HL-60 (cell line): ENCODE measurements around the gene AQP12A.

Experiments
- DNase-seq, 2 experiments: peaks; one replicate each; pipeline ENCODE4 v3.0.0-alpha.2; 2010 to 2020; ENCODE audit warnings: low read depth in 1 of 2, low spot score in 1 of 2
- H3K27ac ChIP-seq: fragments of 250-450 bp; sonication (Bioruptor Pico); replicated peaks from 2 replicates; pipeline ENCODE4 v1.5.1; 2020; ENCODE audit warnings: mild to moderate bottlenecking, moderate library complexity
- H3K27me3 ChIP-seq: fragments of 250-450 bp; sonication (Bioruptor Pico); 2 replicates; pipeline ENCODE4 v1.5.1; 2021; ENCODE audit warnings: mild to moderate bottlenecking, moderate library complexity; ENCODE audit not compliant: insufficient read depth, poor library complexity, severe bottlenecking
- H3K4me3 ChIP-seq: replicated peaks from 2 replicates; pipeline ENCODE4 v1.5.1; 2011; ENCODE audit warnings: mild to moderate bottlenecking, control low read depth, low read length; ENCODE audit not compliant: insufficient read depth
- GABPA ChIP-seq: IDR thresholded peaks from 2 replicates; pipeline ENCODE4 v1.6.1; 2012; ENCODE audit warnings: low read depth
- POLR2AphosphoS5 ChIP-seq: IDR thresholded peaks from 2 replicates; pipeline ENCODE4 v1.6.1; 2012; ENCODE audit warnings: low read depth
- SPI1 ChIP-seq: IDR thresholded peaks from 2 replicates; pipeline ENCODE4 v1.6.1; 2012; ENCODE audit warnings: low read depth, mild to moderate bottlenecking, borderline replicate concordance
- TF ChIP-seq, protein P1 (sequence below): IDR thresholded peaks from 2 replicates; pipeline ENCODE4 v1.6.1; 2012; ENCODE audit warnings: low read depth; ENCODE audit not compliant: insufficient replicate concordance
- TF ChIP-seq, protein P2 (sequence below): IDR thresholded peaks from one replicate; pipeline ENCODE4 v1.5.1; 2011; ENCODE audit warnings: low read length, control low read depth, inconsistent platforms; ENCODE audit not compliant: insufficient read depth

The AQP12A gene

DNA sequence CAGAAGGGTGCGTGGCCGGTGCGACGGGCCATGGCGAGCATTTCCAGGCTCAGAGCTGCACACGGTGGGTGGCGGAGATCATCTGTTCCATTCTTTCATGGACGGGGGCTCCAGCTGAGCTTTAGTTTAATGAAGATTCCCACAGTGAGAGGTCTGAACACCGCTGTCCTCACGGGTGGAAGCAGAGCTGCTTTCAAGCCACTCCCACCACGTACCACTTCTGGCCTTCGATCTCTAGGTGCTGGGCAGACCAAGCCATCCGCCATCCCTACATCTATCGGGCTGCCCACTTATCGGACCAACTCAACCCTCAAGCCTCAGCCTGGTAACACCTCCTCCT, 47.9 kb upstream of the AQP12A start:
- H3K4me3 ChIP-seq, result no peak overlapping the region
- peaks cover 2% of the 10 kb centered on the region for H3K27me3 ChIP-seq
- H3K27ac ChIP-seq, result no peak overlapping the region
- DNase-seq, result no peak
- TF ChIP-seq, protein P1, sequence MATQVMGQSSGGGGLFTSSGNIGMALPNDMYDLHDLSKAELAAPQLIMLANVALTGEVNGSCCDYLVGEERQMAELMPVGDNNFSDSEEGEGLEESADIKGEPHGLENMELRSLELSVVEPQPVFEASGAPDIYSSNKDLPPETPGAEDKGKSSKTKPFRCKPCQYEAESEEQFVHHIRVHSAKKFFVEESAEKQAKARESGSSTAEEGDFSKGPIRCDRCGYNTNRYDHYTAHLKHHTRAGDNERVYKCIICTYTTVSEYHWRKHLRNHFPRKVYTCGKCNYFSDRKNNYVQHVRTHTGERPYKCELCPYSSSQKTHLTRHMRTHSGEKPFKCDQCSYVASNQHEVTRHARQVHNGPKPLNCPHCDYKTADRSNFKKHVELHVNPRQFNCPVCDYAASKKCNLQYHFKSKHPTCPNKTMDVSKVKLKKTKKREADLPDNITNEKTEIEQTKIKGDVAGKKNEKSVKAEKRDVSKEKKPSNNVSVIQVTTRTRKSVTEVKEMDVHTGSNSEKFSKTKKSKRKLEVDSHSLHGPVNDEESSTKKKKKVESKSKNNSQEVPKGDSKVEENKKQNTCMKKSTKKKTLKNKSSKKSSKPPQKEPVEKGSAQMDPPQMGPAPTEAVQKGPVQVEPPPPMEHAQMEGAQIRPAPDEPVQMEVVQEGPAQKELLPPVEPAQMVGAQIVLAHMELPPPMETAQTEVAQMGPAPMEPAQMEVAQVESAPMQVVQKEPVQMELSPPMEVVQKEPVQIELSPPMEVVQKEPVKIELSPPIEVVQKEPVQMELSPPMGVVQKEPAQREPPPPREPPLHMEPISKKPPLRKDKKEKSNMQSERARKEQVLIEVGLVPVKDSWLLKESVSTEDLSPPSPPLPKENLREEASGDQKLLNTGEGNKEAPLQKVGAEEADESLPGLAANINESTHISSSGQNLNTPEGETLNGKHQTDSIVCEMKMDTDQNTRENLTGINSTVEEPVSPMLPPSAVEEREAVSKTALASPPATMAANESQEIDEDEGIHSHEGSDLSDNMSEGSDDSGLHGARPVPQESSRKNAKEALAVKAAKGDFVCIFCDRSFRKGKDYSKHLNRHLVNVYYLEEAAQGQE, result no peak
- TF ChIP-seq SPI1 (no peak), GABPA (no peak), POLR2AphosphoS5 (no peak)
- TF ChIP-seq, protein P2, sequence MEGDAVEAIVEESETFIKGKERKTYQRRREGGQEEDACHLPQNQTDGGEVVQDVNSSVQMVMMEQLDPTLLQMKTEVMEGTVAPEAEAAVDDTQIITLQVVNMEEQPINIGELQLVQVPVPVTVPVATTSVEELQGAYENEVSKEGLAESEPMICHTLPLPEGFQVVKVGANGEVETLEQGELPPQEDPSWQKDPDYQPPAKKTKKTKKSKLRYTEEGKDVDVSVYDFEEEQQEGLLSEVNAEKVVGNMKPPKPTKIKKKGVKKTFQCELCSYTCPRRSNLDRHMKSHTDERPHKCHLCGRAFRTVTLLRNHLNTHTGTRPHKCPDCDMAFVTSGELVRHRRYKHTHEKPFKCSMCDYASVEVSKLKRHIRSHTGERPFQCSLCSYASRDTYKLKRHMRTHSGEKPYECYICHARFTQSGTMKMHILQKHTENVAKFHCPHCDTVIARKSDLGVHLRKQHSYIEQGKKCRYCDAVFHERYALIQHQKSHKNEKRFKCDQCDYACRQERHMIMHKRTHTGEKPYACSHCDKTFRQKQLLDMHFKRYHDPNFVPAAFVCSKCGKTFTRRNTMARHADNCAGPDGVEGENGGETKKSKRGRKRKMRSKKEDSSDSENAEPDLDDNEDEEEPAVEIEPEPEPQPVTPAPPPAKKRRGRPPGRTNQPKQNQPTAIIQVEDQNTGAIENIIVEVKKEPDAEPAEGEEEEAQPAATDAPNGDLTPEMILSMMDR, result no peak

DNA sequence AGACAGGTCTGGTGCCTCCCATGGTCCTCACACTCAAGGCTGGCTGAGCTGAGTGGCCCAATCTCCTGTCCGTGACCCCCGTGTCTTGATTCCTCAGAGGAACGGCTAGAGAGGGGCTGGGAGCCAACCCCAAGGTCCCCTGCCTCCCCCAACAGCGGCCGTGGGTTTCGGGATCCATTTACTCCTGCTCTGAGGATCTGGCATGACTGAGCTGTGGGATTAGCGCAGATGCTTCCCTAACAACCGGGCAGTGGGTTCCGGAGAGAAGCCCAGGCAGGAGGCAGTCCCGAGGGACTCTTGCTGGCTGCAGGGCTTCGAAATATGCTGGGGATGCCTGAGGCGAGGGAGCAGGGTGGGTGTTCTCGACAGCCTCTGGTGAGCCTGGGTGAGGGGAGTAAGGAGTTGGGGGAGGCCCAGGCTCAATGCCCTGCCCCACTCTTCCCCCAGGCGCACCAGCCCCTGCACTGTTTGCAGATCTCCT, 47.5 kb upstream of the AQP12A start:
- DNase-seq, result no peak
- no peak overlapping the region for H3K4me3 ChIP-seq
- no peak overlapping the region for H3K27ac ChIP-seq
- peaks cover 2% of the 10 kb centered on the region for H3K27me3 ChIP-seq
- TF ChIP-seq GABPA (no peak), SPI1 (no peak), POLR2AphosphoS5 (no peak)
- TF ChIP-seq, protein P1, result no peak
- TF ChIP-seq, protein P2, result no peak

DNA sequence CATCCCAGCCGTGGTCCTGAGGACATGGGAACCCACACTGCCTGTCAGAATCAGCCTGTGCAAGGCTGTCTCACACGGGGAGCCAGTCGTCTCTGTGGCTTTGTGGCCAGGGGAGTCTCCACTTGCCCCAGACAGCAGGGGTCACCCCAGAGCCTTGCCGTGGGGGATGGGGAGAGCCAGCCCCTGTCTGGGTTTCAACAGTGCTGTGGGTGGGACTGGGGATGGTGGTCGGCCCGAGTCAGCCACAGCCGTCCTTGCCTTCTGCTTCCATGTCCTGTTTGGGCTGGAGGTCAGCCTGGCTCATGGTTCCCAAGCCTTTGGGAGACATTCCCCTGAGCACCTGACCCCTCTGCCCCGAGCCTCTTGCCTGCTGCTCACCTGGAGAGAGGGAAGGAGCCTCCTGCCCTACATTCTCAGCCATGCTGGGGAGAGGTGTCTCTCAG, 46.8 kb upstream of the AQP12A start:
- no peak overlapping the region for H3K27ac ChIP-seq
- TF ChIP-seq POLR2AphosphoS5, result no peak
- TF ChIP-seq, protein P1, result no peak
- TF ChIP-seq, protein P2, result no peak
- peaks cover 2% of the 10 kb centered on the region for H3K27me3 ChIP-seq
- no peak overlapping the region for H3K4me3 ChIP-seq
- no peak for DNase-seq
